H1 (cell line): Measurements from ENCODE around the gene KDM6A. TPM values are rescaled to one million over a fixed set of nuclear protein-coding genes. Genes with fewer than 3 reads are reported as not detected.

ENCODE experiments used
- FOSL1 ChIP-seq: IDR thresholded peaks from 2 replicates; pipeline ENCODE4 v1.6.1; 2011; ENCODE audit warnings: mild to moderate bottlenecking, low read depth, low read length, moderate library complexity; ENCODE audit not compliant: insufficient read depth
- KDM5A ChIP-seq: fragments of 200-600 bp; IDR thresholded peaks from 2 replicates; pipeline ENCODE4 v1.7.1; 2012; ENCODE audit warnings: mild to moderate bottlenecking, low read length, inconsistent platforms, mixed read lengths
- POLR2A ChIP-seq, 2 experiments: IDR thresholded peaks; 1 replicate in 1 of 2; 2 replicates in 1 of 2; pipeline ENCODE4 v1.6.1; 2011; ENCODE audit warnings: low read depth in 2 of 2, low read length in 2 of 2, mild to moderate bottlenecking in 2 of 2; ENCODE audit errors: control extremely low read depth in 1 of 2
- polyA plus RNA-seq, 7 experiments: library from polyadenylated mRNA; depleted of rRNA in 3 of 7; stranded (reverse) in 5 of 7; unstranded in 2 of 7; fragments of >200 nt in 5 of 7; fragments of 200-250 nt in 2 of 7; gene quantifications; 1 replicate in 5 of 7; 2 replicates in 1 of 7; 4 replicates in 1 of 7; pipeline versions ENCODE4 v1.2.1 to v1.2.3, GENCODE V29; 2011 to 2013; ENCODE audit warnings: missing spikeins in 2 of 7, mixed read lengths in 2 of 7
- total RNA-seq: library from RNA; stranded (reverse); fragmentation: NEBNext Ultra II Directional; extraction: Animal tissue kit (Norgen Biotek cat#: 25700); gene quantifications from 2 replicates; pipeline ENCODE4 v1.2.1, GENCODE V29; 2021

The KDM6A gene
- total and polyA plus RNA-seq, 2 of the 8 experiments (the other 6 are each of a cell fraction or from before 2014, with no cell fraction given): 43.5 to 58.4 TPM

DNA sequence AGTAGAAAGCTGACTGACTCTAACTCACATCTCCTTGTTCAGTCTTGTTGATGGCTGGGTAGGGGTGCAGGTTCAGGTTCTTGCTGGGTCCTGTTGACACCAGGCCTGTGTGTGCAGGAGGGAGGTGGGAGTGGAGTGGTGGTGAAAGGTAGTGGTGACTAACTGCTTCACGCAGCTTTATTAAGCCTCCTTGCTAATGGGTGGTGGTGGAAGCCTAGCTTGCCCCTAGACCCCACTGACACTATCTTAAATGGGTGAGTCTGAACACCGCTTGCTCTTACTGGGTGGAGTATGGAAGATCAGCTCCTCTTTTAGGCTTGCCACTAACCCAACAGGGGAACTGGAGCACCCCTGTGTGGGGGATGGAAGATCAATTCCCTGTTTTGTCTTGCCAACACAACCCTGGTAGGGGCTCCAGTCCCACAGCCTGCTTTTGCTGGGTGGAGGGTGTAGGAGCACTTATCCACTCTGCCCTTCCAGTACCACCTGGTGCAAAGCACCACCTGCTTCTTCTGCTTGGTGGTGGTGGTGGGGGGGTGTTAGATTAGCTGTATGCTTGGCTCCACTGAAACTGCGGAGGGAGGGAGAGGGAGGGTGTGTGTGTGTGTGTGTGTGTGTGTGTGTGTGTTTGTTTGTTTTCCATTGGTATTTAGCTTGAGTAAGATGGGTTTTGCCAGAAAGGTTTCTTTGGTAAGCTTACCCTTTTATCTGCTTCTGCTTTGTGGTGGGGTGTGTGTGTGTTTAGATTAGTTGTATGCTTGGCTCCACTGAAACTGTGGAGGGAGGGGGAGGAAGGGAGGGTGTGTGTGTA lies 25.6 kb downstream of the KDM6A start (continued):
- TF ChIP-seq FOSL1 (no peak), KDM5A (no peak), POLR2A (IDR thresholded peaks at IDR 0.05; ENCODE audit: control extremely low read depth in 1 of 2, low read depth in 2 of 2, low read length in 2 of 2) (no peak)
